GM18861 (cell line): ENCODE results near the gene C4orf33.
"Not testable (repeated sequence)": the region's sequence is repeated elsewhere in the genome, so short reads cannot be mapped to it uniquely, and the experiment has no call there.

Source experiments
- ATAC-seq: cut with Tn5 transposase; IDR thresholded peaks from one replicate; pipeline ENCODE4 v1.9.1; 2021; ENCODE audit not compliant: unreplicated experiment

Gene C4orf33

GRCh38 chr4:129126614-129127013, 30.7 kb downstream of the C4orf33 start:
- not testable (repeated sequence) for ATAC-seq

GRCh38 chr4:129129143-129129542, 33.2 kb downstream of the C4orf33 start:
- no peak for ATAC-seq

- ATAC-seq: no peak
Measured at GRCh38 chr4:129131343-129131742, 35.4 kb downstream of the C4orf33 start.

- ATAC-seq: no peak
Measured at GRCh38 chr4:129136433-129136832, 40.5 kb downstream of the C4orf33 start.

- ATAC-seq: no peak
Measured at GRCh38 chr4:129138810-129139496, 43.0 kb downstream of the C4orf33 start.

GRCh38 chr4:129140521-129140920, 44.6 kb downstream of the C4orf33 start:
- ATAC-seq: no peak

- ATAC-seq: no peak
Measured at GRCh38 chr4:129143359-129143758, 47.4 kb downstream of the C4orf33 start.

GRCh38 chr4:129144755-129145206, 48.8 kb downstream of the C4orf33 start:
- no peak for ATAC-seq

- ATAC-seq: no peak
Measured at GRCh38 chr4:129145222-129145730, 49.3 kb downstream of the C4orf33 start.

- ATAC-seq: no peak
Measured at GRCh38 chr4:129146639-129147038, 50.7 kb downstream of the C4orf33 start.

GRCh38 chr4:129148892-129149291, 52.9 kb downstream of the C4orf33 start:
- ATAC-seq: no peak

GRCh38 chr4:129149906-129150305, 54.0 kb downstream of the C4orf33 start:
- no peak for ATAC-seq

GRCh38 chr4:129152350-129152749, 56.4 kb downstream of the C4orf33 start:
- no peak for ATAC-seq

- ATAC-seq: no peak
Measured at GRCh38 chr4:129153700-129154099, 57.7 kb downstream of the C4orf33 start.

GRCh38 chr4:129162450-129162849, 66.5 kb downstream of the C4orf33 start:
- ATAC-seq: no peak

GRCh38 chr4:129163427-129163826, 67.5 kb downstream of the C4orf33 start:
- no peak for ATAC-seq

GRCh38 chr4:129164243-129164642, 68.3 kb downstream of the C4orf33 start:
- no peak for ATAC-seq
